Measurements from ENCODE around the gene PHGDH.
A peak's percentile ranks its signal among the peaks of the same experiment; 100 is the strongest.

The PHGDH gene

GRCh38 chr1:119732465-119733168, 20.9 kb downstream of the PHGDH start:
- DNase-seq: no peak

- no peak for DNase-seq
Observed at GRCh38 chr1:119733754-119734153, 22.0 kb downstream of the PHGDH start.

DNA sequence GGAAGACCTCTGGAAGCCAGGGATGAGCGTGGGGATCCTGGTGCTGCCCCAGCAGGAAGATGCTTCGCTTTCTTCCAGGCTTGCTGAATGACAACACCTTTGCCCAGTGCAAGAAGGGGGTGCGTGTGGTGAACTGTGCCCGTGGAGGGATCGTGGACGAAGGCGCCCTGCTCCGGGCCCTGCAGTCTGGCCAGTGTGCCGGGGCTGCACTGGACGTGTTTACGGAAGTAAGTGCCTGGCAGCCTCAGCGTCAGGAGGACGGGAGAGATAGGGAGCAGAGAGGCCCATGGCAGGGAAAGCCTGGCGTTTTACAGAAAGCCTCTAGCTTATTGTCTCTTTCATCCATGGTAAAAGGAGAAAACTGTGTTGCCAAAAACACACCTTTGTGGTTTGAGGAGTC, 23.5 kb downstream of the PHGDH start:
- no peak for DNase-seq

- no peak for DNase-seq
Observed at GRCh38 chr1:119736649-119737039, 24.9 kb downstream of the PHGDH start.

DNA sequence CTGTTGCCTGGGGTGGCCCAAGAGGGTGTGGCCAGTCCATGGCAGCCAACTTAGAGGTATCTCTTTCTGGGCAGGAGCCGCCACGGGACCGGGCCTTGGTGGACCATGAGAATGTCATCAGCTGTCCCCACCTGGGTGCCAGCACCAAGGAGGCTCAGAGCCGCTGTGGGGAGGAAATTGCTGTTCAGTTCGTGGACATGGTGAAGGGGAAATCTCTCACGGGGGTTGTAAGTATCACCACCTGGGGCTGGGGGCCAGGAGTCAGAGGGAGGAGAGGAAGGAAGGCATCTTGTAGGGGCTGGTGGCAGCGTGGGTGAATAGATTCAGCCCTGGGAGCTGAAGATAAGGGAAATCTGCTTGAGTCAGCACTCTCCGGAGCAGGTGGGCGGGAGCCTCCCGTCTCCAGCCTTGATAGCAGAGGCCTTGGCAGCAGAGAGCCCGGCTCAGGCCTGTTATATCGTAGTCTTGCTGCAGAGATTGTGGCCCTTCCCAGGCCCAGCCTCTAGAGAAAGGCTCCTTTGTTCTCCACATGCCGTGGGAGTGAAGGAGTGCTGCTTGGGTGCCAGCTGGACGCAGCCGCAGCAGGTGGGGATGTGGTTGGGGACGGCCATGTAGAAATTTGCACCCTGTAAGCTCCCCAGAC, 25.4 kb downstream of the PHGDH start:
- DNase-seq: no peak

DNA sequence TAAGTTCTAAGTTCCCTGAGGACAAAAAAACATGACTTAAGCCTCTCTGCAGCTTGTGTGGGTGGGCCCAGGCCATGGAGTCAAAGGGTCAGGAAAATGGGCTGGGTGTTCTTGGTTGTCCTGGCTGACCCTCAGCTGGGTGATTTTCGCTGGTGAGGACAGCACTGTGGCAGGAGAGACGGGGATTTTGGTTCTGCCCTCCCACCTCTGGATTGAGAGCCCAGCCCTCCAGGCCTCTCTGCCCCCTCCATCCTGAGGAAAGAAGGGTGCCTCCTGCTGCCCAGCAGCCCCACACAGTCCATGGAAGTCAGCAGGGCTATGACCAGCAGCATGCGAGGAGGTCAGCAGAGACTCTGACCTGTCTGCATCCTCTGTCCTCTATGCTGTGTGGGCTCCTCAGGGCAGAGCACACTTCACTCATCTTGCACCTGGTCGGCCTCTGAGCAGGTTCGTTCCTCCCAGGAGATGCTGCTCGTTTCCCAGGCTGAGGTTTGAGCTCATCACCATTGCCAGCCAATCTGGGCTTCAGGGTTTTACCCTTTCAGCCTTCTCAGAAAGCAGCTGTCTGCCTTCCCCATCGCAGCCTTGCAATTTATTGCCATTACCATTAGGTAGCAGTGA, 26.5 kb downstream of the PHGDH start:
- no peak for DNase-seq

- no peak for DNase-seq
Observed at GRCh38 chr1:119739150-119739549, 27.4 kb downstream of the PHGDH start.

DNA sequence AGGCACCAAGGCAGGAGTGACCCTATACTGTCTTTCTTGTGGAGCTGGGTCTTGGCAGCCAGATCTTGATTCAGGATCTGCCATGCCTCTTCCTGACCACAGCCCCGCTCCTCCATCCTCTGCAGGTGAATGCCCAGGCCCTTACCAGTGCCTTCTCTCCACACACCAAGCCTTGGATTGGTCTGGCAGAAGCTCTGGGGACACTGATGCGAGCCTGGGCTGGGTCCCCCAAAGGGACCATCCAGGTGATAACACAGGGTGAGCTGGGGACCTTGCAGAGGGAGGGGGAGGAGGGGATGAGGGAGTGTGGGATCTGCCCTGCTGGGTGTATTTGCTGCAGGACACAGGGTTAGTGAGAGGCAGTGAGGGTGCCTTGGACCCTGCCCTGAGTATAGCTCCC, 28.5 kb downstream of the PHGDH start:
- DNase-seq: no peak

GRCh38 chr1:119740896-119741780, 29.4 kb downstream of the PHGDH start:
- no peak for DNase-seq

- DNase-seq: no peak
Observed at GRCh38 chr1:119742202-119742601, 30.5 kb downstream of the PHGDH start.

- DNase-seq: no peak
Observed at GRCh38 chr1:119742677-119743076, 30.9 kb downstream of the PHGDH start.

- DNase-seq: no peak
Observed at GRCh38 chr1:119743308-119743707, 31.6 kb downstream of the PHGDH start.

DNA sequence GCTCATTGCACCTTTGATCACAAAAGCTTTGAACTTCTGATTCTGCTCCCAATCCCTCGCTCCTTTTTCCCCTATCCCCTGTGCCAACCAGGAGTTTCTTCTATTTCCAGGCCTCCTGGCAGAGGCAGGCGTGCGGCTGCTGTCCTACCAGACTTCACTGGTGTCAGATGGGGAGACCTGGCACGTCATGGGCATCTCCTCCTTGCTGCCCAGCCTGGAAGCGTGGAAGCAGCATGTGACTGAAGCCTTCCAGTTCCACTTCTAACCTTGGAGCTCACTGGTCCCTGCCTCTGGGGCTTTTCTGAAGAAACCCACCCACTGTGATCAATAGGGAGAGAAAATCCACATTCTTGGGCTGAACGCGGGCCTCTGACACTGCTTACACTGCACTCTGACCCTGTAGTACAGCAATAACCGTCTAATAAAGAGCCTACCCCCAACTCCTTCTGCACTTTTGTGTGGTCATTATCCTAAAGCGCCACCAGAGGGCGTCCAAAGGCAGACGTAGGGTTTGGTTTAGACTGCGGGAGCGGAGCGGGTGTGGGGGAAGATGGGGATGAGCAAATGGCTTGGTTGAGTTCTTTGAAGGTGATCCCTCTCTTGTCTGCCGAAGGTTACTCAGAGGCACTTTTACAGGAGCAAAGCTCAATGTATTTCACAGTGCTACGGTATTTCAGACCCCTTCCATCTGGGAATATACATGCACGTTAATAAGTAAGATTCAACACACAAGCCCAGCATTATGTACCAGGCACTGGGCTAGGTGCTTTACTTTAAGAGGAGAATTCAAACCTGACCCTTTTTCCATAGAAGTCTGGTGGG, 32.3 kb downstream of the PHGDH start:
- peak; percentile 53 for DNase-seq

DNA sequence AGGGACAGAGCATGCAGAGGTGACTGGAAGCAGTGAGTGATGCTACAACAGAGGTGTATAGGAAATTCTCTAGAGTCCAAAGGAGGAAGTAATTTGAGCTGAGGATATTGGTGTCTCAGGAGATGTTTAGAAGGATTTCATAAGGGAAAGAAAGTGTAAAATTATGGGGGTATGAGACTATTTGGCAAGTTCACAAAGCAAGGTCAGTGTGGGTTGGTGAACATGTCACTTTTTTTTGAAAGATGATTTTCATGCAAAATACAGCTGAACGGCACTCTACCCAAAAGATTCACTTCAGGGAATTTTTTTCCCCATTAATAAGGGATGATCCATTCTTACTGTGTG, 32.8 kb downstream of the PHGDH start:
- no peak for DNase-seq

- DNase-seq: no peak
Observed at GRCh38 chr1:119745034-119745433, 33.3 kb downstream of the PHGDH start.

DNA sequence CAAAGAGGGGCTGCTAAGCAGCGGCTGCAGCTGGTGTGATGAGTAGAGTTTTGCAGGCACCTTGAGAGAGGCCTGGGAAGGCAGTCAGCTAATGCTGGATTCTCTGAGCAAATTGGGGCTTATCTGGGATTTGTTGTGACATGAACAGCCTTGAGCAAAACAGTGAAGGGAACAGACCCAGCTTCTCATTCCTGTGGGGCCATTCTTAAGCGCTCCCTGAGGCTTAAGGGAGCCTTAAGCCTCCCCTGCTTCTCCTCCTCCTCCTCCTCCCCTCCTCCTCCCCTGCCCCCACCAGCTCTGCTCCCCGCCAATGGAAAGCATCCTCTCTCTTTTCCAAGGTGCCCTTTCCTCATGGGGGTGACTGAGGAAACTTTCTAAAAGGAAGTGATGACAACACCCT, 35.7 kb downstream of the PHGDH start:
- DNase-seq: no peak

- no peak for DNase-seq
Observed at GRCh38 chr1:119748040-119748439, 36.3 kb downstream of the PHGDH start.

GRCh38 chr1:119752592-119752991, 40.9 kb downstream of the PHGDH start:
- DNase-seq: no peak

DNA sequence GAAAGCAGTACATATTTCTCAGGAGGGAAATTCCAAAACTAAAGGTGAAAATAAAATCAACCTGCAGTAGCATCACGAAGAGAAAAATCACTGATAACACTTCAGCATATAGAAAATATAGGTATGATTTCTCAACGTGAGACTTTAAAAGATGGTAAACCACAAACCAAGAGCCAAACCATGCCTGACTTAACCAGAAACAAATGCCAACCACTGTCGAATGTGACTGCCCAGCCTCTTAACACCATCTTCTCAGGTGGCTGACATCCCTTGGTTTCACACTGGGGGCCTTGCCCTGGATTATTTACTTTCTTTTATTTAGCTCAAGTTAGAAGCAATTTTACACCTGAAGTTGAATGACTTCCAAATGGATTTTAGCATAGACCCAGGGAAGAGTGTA, 46.9 kb downstream of the PHGDH start:
- DNase-seq: no peak

DNA sequence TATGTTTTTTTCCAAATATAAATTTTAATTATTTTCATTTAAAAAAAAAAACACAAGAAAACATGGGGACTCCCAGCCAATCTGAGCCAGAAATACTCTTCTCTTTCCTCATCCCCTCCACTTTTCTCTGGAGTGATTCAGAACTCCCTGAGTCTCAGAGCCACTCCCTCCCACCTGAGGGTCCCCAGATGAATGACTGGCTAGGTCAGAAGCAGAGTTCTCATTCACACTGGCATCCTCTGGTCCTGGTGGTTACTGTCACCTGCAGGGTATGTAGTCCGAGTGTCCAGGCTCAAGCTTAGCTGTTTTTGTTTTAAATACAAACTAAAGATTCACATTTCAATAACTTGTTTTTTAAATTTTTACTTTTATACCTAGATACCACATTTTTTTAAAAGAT, 50.7 kb downstream of the PHGDH start:
- no peak for DNase-seq

DNA sequence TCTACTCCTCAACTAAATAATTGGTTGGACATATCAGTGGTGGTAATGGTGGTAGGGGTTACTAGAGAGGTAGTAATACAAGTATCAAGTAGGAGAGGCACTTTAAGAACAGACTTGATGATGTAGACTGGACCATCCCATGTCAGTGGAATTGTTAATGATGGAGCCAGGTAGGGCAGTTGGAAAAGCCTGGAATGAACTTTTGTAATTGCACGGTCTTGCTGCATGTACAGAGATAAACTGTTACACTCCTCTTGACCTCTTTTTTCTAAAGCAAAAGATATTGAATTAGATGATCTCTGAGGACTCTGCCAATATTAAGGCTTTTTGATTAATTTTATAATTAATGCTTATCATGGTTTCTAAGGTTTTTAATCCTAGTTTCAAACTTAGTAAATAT, 51.2 kb downstream of the PHGDH start:
- no peak for DNase-seq

GRCh38 chr1:119764220-119764619, 52.5 kb downstream of the PHGDH start:
- no peak for DNase-seq

DNA sequence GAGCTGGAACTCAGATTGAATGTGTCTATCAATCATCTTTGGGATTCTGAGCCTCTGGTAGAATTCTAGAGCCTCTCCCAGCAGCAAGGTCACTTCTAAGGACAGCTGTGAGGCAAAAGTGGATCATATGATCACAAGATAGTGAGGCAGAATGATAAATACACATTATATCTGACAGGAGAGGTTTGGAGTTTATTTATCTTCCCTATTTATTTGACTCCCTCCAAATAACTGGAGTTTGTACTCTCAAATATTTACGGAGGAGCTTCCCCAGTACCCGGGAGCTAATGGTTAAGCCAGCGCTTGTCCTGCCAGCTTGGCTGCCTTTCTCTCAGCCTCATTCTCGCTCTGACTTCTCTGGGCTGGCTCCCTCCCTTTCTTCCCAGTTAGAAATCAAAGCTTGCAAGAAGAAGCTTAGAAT, 54.6 kb downstream of the PHGDH start:
- DNase-seq: no peak

All from CD4-positive, alpha-beta T cell treated with Interleukin-6 for 4 hours (primary cell).